ENCODE results near the gene SMYD3. TPM values are rescaled to one million over a fixed set of nuclear protein-coding genes. Genes with fewer than 3 reads are reported as not detected.

Gene SMYD3
- total and polyA plus RNA-seq, 2 of the 4 experiments (the other 2 are of a cell fraction): 26.5 to 37.6 TPM

DNA sequence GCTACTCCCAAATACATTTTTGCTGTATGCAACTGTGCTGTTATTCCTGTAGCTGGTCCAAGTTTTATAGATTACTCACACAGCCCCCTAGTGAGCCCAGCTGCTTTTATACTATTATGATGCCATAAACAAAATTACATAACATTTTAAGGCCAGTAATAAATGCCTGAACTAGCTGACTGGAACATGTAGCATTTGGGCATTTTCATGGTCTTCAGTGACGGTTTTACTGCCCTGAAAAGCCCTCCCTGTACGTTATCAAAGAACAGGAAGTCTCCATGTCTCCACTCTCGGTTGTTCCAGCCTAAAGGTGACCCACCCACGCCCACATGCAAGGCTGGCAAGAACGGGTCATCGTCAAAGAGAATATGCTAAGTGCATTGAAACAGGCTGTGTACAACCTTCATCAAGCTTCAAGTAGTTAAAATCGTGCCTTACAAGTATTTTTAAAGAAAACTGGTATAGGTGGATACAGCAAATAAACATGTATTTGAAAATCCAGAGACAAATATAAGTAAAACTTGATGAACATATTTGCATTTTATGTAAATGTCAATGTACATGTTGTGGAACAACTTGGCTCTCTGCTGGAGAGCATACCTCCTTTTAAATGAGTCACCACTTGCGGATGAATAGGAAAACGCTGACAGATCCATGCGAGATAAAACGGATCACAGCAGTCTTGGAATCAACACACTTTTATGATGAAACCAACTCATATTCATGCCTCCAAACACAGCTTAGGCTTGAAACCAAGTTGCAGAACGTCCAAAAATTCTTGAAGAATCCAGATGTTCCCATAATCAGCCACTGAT lies 520.5 kb downstream of the SMYD3 start:
- Histone ChIP-seq H3K9me1 (ENCODE audit: insufficient read depth, low read length) (peaks cover 15% of the 10 kb centered on the region), H3K79me1 (ENCODE audit: low read depth in 1 of 2, low read length in 2 of 2) (peaks cover 0 to 4% of the 10 kb centered on the region in 2 experiments; a peak in 1 of 4 replicates), H3K27me3 (ENCODE audit: control insufficient read depth, insufficient read depth, low read length) (no peaks in the 10 kb centered on the region), H4K5ac (ENCODE audit: low read depth, low read length) (peak overlapping the region; percentile 19), H3K9me3 (ENCODE audit: control insufficient read depth, insufficient read depth, low read length) (no peaks in the 10 kb centered on the region), H3K4me2 (ENCODE audit: low read depth, low read length) (peak overlapping the region; percentile 29), H3K27ac (ENCODE audit: insufficient read depth, low read length) (peak overlapping the region; percentile 76), H4K8ac (ENCODE audit: low read depth in 2 of 2, low read length in 2 of 2) (peak overlapping the region in 1 of 2 experiments; percentile 49; a peak in 2 of 4 replicates), H3K4me3 (ENCODE audit: insufficient read depth, low read depth, low read length) (no peak overlapping the region), H2AFZ (replicated peaks; ENCODE audit: low read length, poor library complexity) (no peak overlapping the region), H2BK120ac (ENCODE audit: low read depth, low read length) (peak overlapping the region; percentile 64; the same call in 1 of the 2 replicates), H3K4me1 (ENCODE audit: control insufficient read depth, insufficient read depth, low read length) (peaks cover 16% of the 10 kb centered on the region), H3K56ac (ENCODE audit: extremely low read depth, insufficient read depth, low read length) (no peak overlapping the region), H3K4ac (ENCODE audit: low read depth, low read length) (peak overlapping the region; percentile 87), H3K36me3 (ENCODE audit: control insufficient read depth, insufficient read depth, low read length) (no peaks in the 10 kb centered on the region), H3K18ac (ENCODE audit: low read depth, low read length) (peak overlapping the region; percentile 84), H2BK5ac (ENCODE audit: low read depth, low read length, poor library complexity, severe bottlenecking) (peak overlapping the region; percentile 71), H2BK15ac (ENCODE audit: low read depth, low read length) (0 out of 3 replicates have a peak overlapping the region, but pooled peaks have one; percentile 68), H4K91ac (ENCODE audit: insufficient read depth, low read depth, low read length) (peak overlapping the region; percentile 73), H2BK20ac (ENCODE audit: low read depth, low read length) (peak overlapping the region; percentile 75; the same call in 1 of the 2 replicates), H3K14ac (replicated peaks; ENCODE audit: low read depth, low read length) (peak overlapping the region; percentile 45), H3K9ac (ENCODE audit: low read depth, low read length) (no peak overlapping the region), H2AK9ac (replicated peaks; ENCODE audit: low read depth, low read length, poor library complexity) (no peak overlapping the region), H4K20me1 (ENCODE audit: insufficient read depth, low read length) (no peaks in the 10 kb centered on the region), H2AK5ac (ENCODE audit: low read depth, low read length) (peak overlapping the region; percentile 84), H3K23ac (ENCODE audit: low read depth, low read length) (peak overlapping the region; percentile 37; the same call in 1 of the 2 replicates)
- dilution Hi-C loops (cut with HindIII; ENCODE audit: low sequenced_read_pairs, unreplicated experiment): no loop called here
- 20% methylated on average over 1 of the region's 12 CpGs; no CpG with 5 or more reads in 1 of the 2 experiments for whole genome bisulfite sequencing, 2 experiments (ENCODE audit: extremely low coverage in 2 of 2, insufficient read length in 1 of 2)
- peak; percentile 88 for DNase-seq
- no peak for TF ChIP-seq SMC3 (IDR thresholded peaks at IDR 0.05; ENCODE audit: low read depth, low read length)
- TF ChIP-seq MXI1 (IDR thresholded peaks at IDR 0.05; ENCODE audit: borderline replicate concordance, low read depth, low read length): 0 out of 2 replicates have a peak, but pooled peaks have one; percentile 18
- peak; percentile 42; the same call in 1 of the 2 replicates for TF ChIP-seq CEBPB (IDR thresholded peaks at IDR 0.05; ENCODE audit: low read depth, low read length)
- TF ChIP-seq FOS (IDR thresholded peaks at IDR 0.05; ENCODE audit: low read depth, low read length): peak; percentile 72
- TF ChIP-seq NFE2L2 (IDR thresholded peaks at IDR 0.05; ENCODE audit: low read depth, low read length): no peak
- peak; percentile 62 for TF ChIP-seq MAFK (IDR thresholded peaks at IDR 0.05; ENCODE audit: low read depth, low read length)
- 0 out of 2 replicates have a peak, but pooled peaks have one; percentile 4 for TF ChIP-seq BHLHE40 (IDR thresholded peaks at IDR 0.05; ENCODE audit: low read depth, low read length)
- intact Hi-C loops (cut with micrococcal nuclease): loop anchor here (5.0 kb wide), 1 partner anchor 114 kb away; no protein-coding TSS in a partner anchor
- peak; percentile 72 for ATAC-seq (ENCODE audit: low read depth)
- ChIA-PET CTCF (interaction anchor here (0.6 to 1.0 kb wide), 4 partner anchors 354 to 829 kb away, joined by 3 to 6 read pairs (median 3); no protein-coding TSS in a partner anchor), POLR2A (ENCODE audit: unreplicated experiment) (no interaction called here)
- in situ Hi-C loops (cut with MboI; ENCODE audit: low sequenced_read_pairs): no loop called here
- BruUV-seq (replicated peaks): no TSS peak
